ENCODE measurements around the gene MID1. TPM values are rescaled to one million over a fixed set of nuclear protein-coding genes. Genes with fewer than 3 reads are reported as not detected.

The MID1 gene
- total RNA-seq, 2 experiments from 2014 or later: 0.19 TPM; not detected in 1

DNA sequence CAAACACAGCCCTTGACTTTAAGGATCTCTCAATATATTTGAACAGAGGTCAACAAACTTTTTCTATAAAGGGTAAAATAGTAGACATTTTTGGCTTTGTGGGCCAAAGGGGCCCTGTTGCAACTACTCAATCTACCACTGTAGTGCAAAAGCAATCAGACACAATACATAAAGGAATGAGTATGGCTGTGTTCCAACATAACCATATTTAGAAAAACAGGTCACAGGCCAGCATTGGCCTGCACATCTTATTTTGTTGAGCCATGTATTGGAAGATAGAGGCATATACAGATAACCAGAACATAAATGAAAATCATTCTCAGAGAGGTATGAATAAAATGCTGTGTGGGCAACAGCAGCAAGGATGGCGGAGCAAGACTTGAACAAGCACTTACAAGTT lies 49.8 kb downstream of the MID1 start:
- Mint-ChIP-seq H3K27ac (no peak overlapping the region), H3K27me3 (no peaks in the 10 kb centered on the region), H3K4me3 (no peak overlapping the region), H3K36me3 (ENCODE audit: low read depth) (no peaks in the 10 kb centered on the region), H3K9me3 (peaks cover 3% of the 10 kb centered on the region), H3K4me1 (ENCODE audit: low read depth) (no peaks in the 10 kb centered on the region)
- Histone ChIP-seq H3K36me3 (ENCODE audit: insufficient read depth, low read length) (no peaks in the 10 kb centered on the region), H3K27ac (ENCODE audit: low read depth in 1 of 2, low read length in 2 of 2) (no peak overlapping the region), H3K4me1 (ENCODE audit: insufficient read depth, low read length) (no peaks in the 10 kb centered on the region), H3K27me3 (ENCODE audit: control insufficient read depth in 1 of 2, insufficient read depth in 2 of 2, low read length in 2 of 2) (no peaks in the 10 kb centered on the region), H3K9me3 (ENCODE audit: control insufficient read depth in 1 of 2, insufficient read depth in 1 of 2, low read length in 2 of 2) (no peaks in the 10 kb centered on the region), H3K4me3 (ENCODE audit: low read length) (no peak overlapping the region)
- no peak for DNase-seq
- ATAC-seq (ENCODE audit: poor library complexity): no peak
- TF ChIP-seq, protein P1, sequence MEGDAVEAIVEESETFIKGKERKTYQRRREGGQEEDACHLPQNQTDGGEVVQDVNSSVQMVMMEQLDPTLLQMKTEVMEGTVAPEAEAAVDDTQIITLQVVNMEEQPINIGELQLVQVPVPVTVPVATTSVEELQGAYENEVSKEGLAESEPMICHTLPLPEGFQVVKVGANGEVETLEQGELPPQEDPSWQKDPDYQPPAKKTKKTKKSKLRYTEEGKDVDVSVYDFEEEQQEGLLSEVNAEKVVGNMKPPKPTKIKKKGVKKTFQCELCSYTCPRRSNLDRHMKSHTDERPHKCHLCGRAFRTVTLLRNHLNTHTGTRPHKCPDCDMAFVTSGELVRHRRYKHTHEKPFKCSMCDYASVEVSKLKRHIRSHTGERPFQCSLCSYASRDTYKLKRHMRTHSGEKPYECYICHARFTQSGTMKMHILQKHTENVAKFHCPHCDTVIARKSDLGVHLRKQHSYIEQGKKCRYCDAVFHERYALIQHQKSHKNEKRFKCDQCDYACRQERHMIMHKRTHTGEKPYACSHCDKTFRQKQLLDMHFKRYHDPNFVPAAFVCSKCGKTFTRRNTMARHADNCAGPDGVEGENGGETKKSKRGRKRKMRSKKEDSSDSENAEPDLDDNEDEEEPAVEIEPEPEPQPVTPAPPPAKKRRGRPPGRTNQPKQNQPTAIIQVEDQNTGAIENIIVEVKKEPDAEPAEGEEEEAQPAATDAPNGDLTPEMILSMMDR (IDR thresholded peaks at IDR 0.05): no peak
- intact Hi-C loops (cut with DNase I, micrococcal nuclease): no loop called here
- POLR2A ChIA-PET: no interaction called here
- CTCF ChIA-PET: no interaction called here

DNA sequence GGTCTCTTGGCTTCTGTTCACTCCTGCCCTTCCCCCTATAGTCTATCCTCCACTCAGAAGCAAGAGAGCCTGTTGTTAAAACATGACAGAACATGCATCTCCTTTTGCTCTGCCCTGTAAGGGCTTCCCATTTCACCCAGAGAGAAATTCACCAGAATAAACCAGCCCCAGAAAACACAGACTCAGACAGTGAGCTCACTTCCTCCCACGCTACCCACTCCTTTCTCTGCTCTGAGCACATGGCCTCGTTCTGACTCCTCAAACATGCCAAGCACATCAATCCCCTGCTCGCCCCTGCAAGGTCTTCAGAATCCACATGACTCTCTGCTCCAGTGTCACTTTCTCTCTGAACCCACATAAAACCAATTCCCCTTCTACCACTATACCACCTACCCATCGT lies 50.4 kb downstream of the MID1 start:
- Histone ChIP-seq H3K36me3 (ENCODE audit: insufficient read depth, low read length) (no peaks in the 10 kb centered on the region), H3K4me3 (ENCODE audit: low read length) (no peak overlapping the region), H3K27ac (ENCODE audit: low read depth in 1 of 2, low read length in 2 of 2) (no peak overlapping the region), H3K4me1 (ENCODE audit: insufficient read depth, low read length) (no peaks in the 10 kb centered on the region), H3K27me3 (ENCODE audit: control insufficient read depth in 1 of 2, insufficient read depth in 2 of 2, low read length in 2 of 2) (no peaks in the 10 kb centered on the region), H3K9me3 (ENCODE audit: control insufficient read depth in 1 of 2, insufficient read depth in 1 of 2, low read length in 2 of 2) (no peaks in the 10 kb centered on the region)
- TF ChIP-seq, protein P1 (IDR thresholded peaks at IDR 0.05): no peak
- H3K27me3 Mint-ChIP-seq: no peaks in the 10 kb centered on the region
- ChIA-PET POLR2A (no interaction called here), CTCF (no interaction called here)
- intact Hi-C loops (cut with DNase I, micrococcal nuclease): no loop called here
- ATAC-seq (ENCODE audit: poor library complexity) (no peak), DNase-seq (no peak)
- H3K27ac Mint-ChIP-seq: no peak overlapping the region
- no peaks in the 10 kb centered on the region for H3K36me3 Mint-ChIP-seq (ENCODE audit: low read depth)
- peaks cover 3% of the 10 kb centered on the region for H3K9me3 Mint-ChIP-seq
- H3K4me1 Mint-ChIP-seq (ENCODE audit: low read depth): no peaks in the 10 kb centered on the region
- H3K4me3 Mint-ChIP-seq: no peak overlapping the region

DNA sequence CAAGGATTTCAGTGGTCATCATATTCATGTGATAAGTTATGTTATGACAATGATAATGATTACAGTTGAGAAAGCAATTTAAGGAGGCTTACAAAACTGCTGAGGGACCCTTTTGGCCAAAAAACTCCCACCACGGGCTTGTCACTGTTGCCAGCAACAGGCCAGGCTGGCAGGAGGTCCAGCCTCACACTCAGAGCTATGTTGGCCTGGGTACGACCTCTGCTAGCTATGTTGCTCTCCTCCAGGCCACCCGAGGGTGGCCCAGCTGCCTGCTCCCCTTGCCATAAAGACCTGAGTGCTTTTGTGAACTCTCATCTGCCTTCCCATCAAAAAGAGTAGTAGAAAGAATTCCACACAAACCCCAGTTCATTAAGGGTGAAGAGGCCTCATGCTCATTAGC lies 52.0 kb downstream of the MID1 start:
- no peak overlapping the region for H3K4me3 Mint-ChIP-seq
- CTCF ChIA-PET: no interaction called here
- DNase-seq (no peak), ATAC-seq (ENCODE audit: poor library complexity) (no peak)
- no peak overlapping the region for H3K4me3 ChIP-seq (ENCODE audit: low read length)
- H3K36me3 ChIP-seq (ENCODE audit: insufficient read depth, low read length): no peaks in the 10 kb centered on the region
- intact Hi-C loops (cut with DNase I, micrococcal nuclease): no loop called here
- H3K27me3 ChIP-seq (ENCODE audit: control insufficient read depth in 1 of 2, insufficient read depth in 2 of 2, low read length in 2 of 2): no peaks in the 10 kb centered on the region
- H3K4me1 Mint-ChIP-seq (ENCODE audit: low read depth): no peaks in the 10 kb centered on the region
- TF ChIP-seq, protein P1 (IDR thresholded peaks at IDR 0.05): no peak
- no peak overlapping the region for H3K27ac ChIP-seq (ENCODE audit: low read depth in 1 of 2, low read length in 2 of 2)
- POLR2A ChIA-PET: no interaction called here
- no peaks in the 10 kb centered on the region for H3K27me3 Mint-ChIP-seq
- H3K36me3 Mint-ChIP-seq (ENCODE audit: low read depth): no peaks in the 10 kb centered on the region
- H3K9me3 ChIP-seq (ENCODE audit: control insufficient read depth in 1 of 2, insufficient read depth in 1 of 2, low read length in 2 of 2): no peaks in the 10 kb centered on the region
- H3K27ac Mint-ChIP-seq: no peak overlapping the region
- H3K4me1 ChIP-seq (ENCODE audit: insufficient read depth, low read length): no peaks in the 10 kb centered on the region
- peaks cover 3% of the 10 kb centered on the region for H3K9me3 Mint-ChIP-seq

Measured in CD4-positive, alpha-beta T cell (primary cell).